ENCODE results near the gene CHCHD3.

GRCh38 chr7:132878204-132878919, 203.5 kb downstream of the CHCHD3 start:
- TF ChIP-seq CTCF (IDR thresholded peaks at IDR 0.05) (no peak), POLR2A (IDR thresholded peaks at IDR 0.05) (no peak)

Data from vagina (tissue), 2 donors.